ENCODE measurements around the gene SASH3. TPM values are rescaled to one million over a fixed set of nuclear protein-coding genes. Genes with fewer than 3 reads are reported as not detected.

The SASH3 gene
- total RNA-seq, 1 donor from 2014 or later, result not detected

- Mint-ChIP-seq H3K27ac (no peak overlapping the region), H3K36me3 (ENCODE audit: insufficient read depth) (peaks cover 26% of the 10 kb centered on the region), H3K27me3 (no peaks in the 10 kb centered on the region), H3K4me3 (ENCODE audit: low read depth) (no peak overlapping the region), H3K4me1 (ENCODE audit: low read depth) (no peaks in the 10 kb centered on the region), H3K9me3 (ENCODE audit: low read depth) (peaks cover 22% of the 10 kb centered on the region)
- no peak for TF ChIP-seq CTCF (IDR thresholded peaks at IDR 0.05; ENCODE audit: unreplicated experiment)
- DNase-seq (ENCODE audit: low spot score, unreplicated experiment), result no peak
Observed at GRCh38 chrX:129808829-129809796, 29.4 kb downstream of the SASH3 start.

GRCh38 chrX:129813662-129814368 is 34.1 kb downstream of the SASH3 start:
- Mint-ChIP-seq H3K27me3 (no peaks in the 10 kb centered on the region), H3K4me3 (ENCODE audit: low read depth) (no peak overlapping the region), H3K9me3 (ENCODE audit: low read depth) (peaks cover 22% of the 10 kb centered on the region), H3K4me1 (ENCODE audit: low read depth) (no peaks in the 10 kb centered on the region), H3K36me3 (ENCODE audit: insufficient read depth) (peaks cover 23% of the 10 kb centered on the region), H3K27ac (no peak overlapping the region)
- no peak for DNase-seq (ENCODE audit: low spot score, unreplicated experiment)
- no peak for TF ChIP-seq CTCF (IDR thresholded peaks at IDR 0.05; ENCODE audit: unreplicated experiment)

GRCh38 chrX:129818123-129818522 is 38.4 kb downstream of the SASH3 start:
- H3K4me3 Mint-ChIP-seq (ENCODE audit: low read depth), result no peak overlapping the region
- peaks cover 8% of the 10 kb centered on the region for H3K9me3 Mint-ChIP-seq (ENCODE audit: low read depth)
- H3K27ac Mint-ChIP-seq, result no peak overlapping the region
- TF ChIP-seq CTCF (IDR thresholded peaks at IDR 0.05; ENCODE audit: unreplicated experiment), result no peak
- H3K36me3 Mint-ChIP-seq (ENCODE audit: insufficient read depth), result peaks cover 12% of the 10 kb centered on the region
- no peak for DNase-seq (ENCODE audit: low spot score, unreplicated experiment)
- no peaks in the 10 kb centered on the region for H3K27me3 Mint-ChIP-seq
- H3K4me1 Mint-ChIP-seq (ENCODE audit: low read depth), result no peaks in the 10 kb centered on the region

- DNase-seq (ENCODE audit: low spot score, unreplicated experiment), result no peak
- Mint-ChIP-seq H3K27ac (no peak overlapping the region), H3K4me3 (ENCODE audit: low read depth) (no peak overlapping the region), H3K9me3 (ENCODE audit: low read depth) (peaks cover 3% of the 10 kb centered on the region), H3K36me3 (ENCODE audit: insufficient read depth) (peaks cover 14% of the 10 kb centered on the region), H3K4me1 (ENCODE audit: low read depth) (peaks cover 3% of the 10 kb centered on the region), H3K27me3 (no peaks in the 10 kb centered on the region)
- TF ChIP-seq CTCF (IDR thresholded peaks at IDR 0.05; ENCODE audit: unreplicated experiment), result peak; percentile 52
Observed at GRCh38 chrX:129823115-129823514, 43.4 kb downstream of the SASH3 start.

GRCh38 chrX:129823522-129823921 is 43.8 kb downstream of the SASH3 start:
- DNase-seq (ENCODE audit: low spot score, unreplicated experiment), result no peak
- no peak overlapping the region for H3K27ac Mint-ChIP-seq
- no peak for TF ChIP-seq CTCF (IDR thresholded peaks at IDR 0.05; ENCODE audit: unreplicated experiment)
- peaks cover 15% of the 10 kb centered on the region for H3K36me3 Mint-ChIP-seq (ENCODE audit: insufficient read depth)
- H3K27me3 Mint-ChIP-seq, result no peaks in the 10 kb centered on the region
- no peak overlapping the region for H3K4me3 Mint-ChIP-seq (ENCODE audit: low read depth)
- H3K4me1 Mint-ChIP-seq (ENCODE audit: low read depth), result peaks cover 3% of the 10 kb centered on the region
- H3K9me3 Mint-ChIP-seq (ENCODE audit: low read depth), result peaks cover 4% of the 10 kb centered on the region

Measured in progenitor cell of endocrine pancreas (in vitro differentiated cells).